C4-2B (cell line): ENCODE results near the gene IL1RAPL2.

Experiments
- H3K27ac ChIP-seq: fragments of 450-650 bp; 2 replicates; pipeline ENCODE4 v1.5.1; 2017
- CTCF ChIP-seq: fragments of 450-650 bp; conservative IDR thresholded peaks from 2 replicates; pipeline ENCODE4 v1.5.1; 2017; ENCODE audit warnings: mild to moderate bottlenecking
- ZFX ChIP-seq: fragments of 450-650 bp; IDR thresholded peaks from 2 replicates; pipeline ENCODE4 v1.6.1; 2017

IL1RAPL2 gene

GRCh38 chrX:105317117-105317516, 751.1 kb downstream of the IL1RAPL2 start:
- TF ChIP-seq ZFX (no peak), CTCF (no peak)
- H3K27ac ChIP-seq = no peak overlapping the region

- TF ChIP-seq CTCF (no peak), ZFX (no peak)
Observed at GRCh38 chrX:105323928-105324327, 757.9 kb downstream of the IL1RAPL2 start.

GRCh38 chrX:105328773-105329172, 762.8 kb downstream of the IL1RAPL2 start:
- TF ChIP-seq CTCF (no peak), ZFX (no peak)
- no peak overlapping the region for H3K27ac ChIP-seq

More at GRCh38 chrX:105323928-105324327, 757.9 kb downstream of the IL1RAPL2 start:
- H3K27ac ChIP-seq = no peak overlapping the region

- no peak for TF ChIP-seq ZFX
- no peak for TF ChIP-seq CTCF
- H3K27ac ChIP-seq = no peak overlapping the region
Observed at GRCh38 chrX:105331244-105331643, 765.2 kb downstream of the IL1RAPL2 start.

GRCh38 chrX:105347373-105347772, 781.4 kb downstream of the IL1RAPL2 start:
- H3K27ac ChIP-seq = no peak overlapping the region
- TF ChIP-seq CTCF (no peak), ZFX (no peak)

GRCh38 chrX:105349476-105349875, 783.5 kb downstream of the IL1RAPL2 start:
- no peak for TF ChIP-seq CTCF
- TF ChIP-seq ZFX = no peak

GRCh38 chrX:105375816-105376215, 809.8 kb downstream of the IL1RAPL2 start:
- TF ChIP-seq CTCF = no peak
- no peak for TF ChIP-seq ZFX
- no peak overlapping the region for H3K27ac ChIP-seq

More at GRCh38 chrX:105349476-105349875, 783.5 kb downstream of the IL1RAPL2 start:
- H3K27ac ChIP-seq = no peak overlapping the region
